Stimulated activated CD4-positive, alpha-beta T cell treated with anti-CD3 and anti-CD28 coated beads, Interleukin-2, amount 100 ng/mL, for 24 hours (primary cell): Measurements from ENCODE around the gene GRM8.
"Not testable (repeated sequence)": the region's sequence is repeated elsewhere in the genome, so short reads cannot be mapped to it uniquely, and the experiment has no call there.

Experiments used
- DNase-seq, 2 donors: peaks; one replicate each; pipeline ENCODE4 v3.0.0-alpha.2; 2020

The GRM8 gene

GRCh38 chr7:126702242-126703016 lies 550.3 kb downstream of the GRM8 start:
- no peak for DNase-seq

- DNase-seq = peak; percentile 53 to 55
Observed at GRCh38 chr7:126700807-126701604, 551.7 kb downstream of the GRM8 start.

- DNase-seq = no peak
Observed at GRCh38 chr7:126699707-126700106, 553.0 kb downstream of the GRM8 start.

- DNase-seq = no peak
Observed at GRCh38 chr7:126698909-126699308, 553.8 kb downstream of the GRM8 start.

- DNase-seq = no peak
Observed at GRCh38 chr7:126698446-126698845, 554.3 kb downstream of the GRM8 start.

- DNase-seq = no peak
Observed at GRCh38 chr7:126696256-126697038, 556.3 kb downstream of the GRM8 start.

- DNase-seq = no peak
Observed at GRCh38 chr7:126690848-126691751, 561.6 kb downstream of the GRM8 start.

- no peak for DNase-seq
Observed at GRCh38 chr7:126690104-126690503, 562.6 kb downstream of the GRM8 start.

- DNase-seq = no peak
Observed at GRCh38 chr7:126689037-126689436, 563.7 kb downstream of the GRM8 start.

GRCh38 chr7:126686474-126686873 lies 566.3 kb downstream of the GRM8 start:
- no peak for DNase-seq

GRCh38 chr7:126685596-126685995 lies 567.1 kb downstream of the GRM8 start:
- no peak for DNase-seq

- no peak for DNase-seq
Observed at GRCh38 chr7:126685018-126685573, 567.6 kb downstream of the GRM8 start.

- DNase-seq = no peak
Observed at GRCh38 chr7:126682176-126682575, 570.6 kb downstream of the GRM8 start.

GRCh38 chr7:126668762-126669161 lies 584.0 kb downstream of the GRM8 start:
- DNase-seq = not testable (repeated sequence)

- DNase-seq = no peak
Observed at GRCh38 chr7:126668367-126668752, 584.4 kb downstream of the GRM8 start.

- DNase-seq = no peak
Observed at GRCh38 chr7:126667742-126668366, 584.9 kb downstream of the GRM8 start.

- no peak for DNase-seq
Observed at GRCh38 chr7:126662856-126663255, 589.9 kb downstream of the GRM8 start.

- no peak for DNase-seq
Observed at GRCh38 chr7:126659124-126659523, 593.6 kb downstream of the GRM8 start.

- DNase-seq = no peak
Observed at GRCh38 chr7:126658684-126659083, 594.1 kb downstream of the GRM8 start.

GRCh38 chr7:126657599-126658358 lies 595.0 kb downstream of the GRM8 start:
- no peak for DNase-seq

- DNase-seq = no peak
Observed at GRCh38 chr7:126657137-126657536, 595.6 kb downstream of the GRM8 start.
